GM12872 (cell line): ENCODE measurements around the gene KIAA1217.

Experiments
- TF ChIP-seq, protein P1 (sequence below): IDR thresholded peaks from 3 replicates; pipeline ENCODE4 v1.5.1; 2011; ENCODE audit warnings: low read depth, mild to moderate bottlenecking, low read length, moderate library complexity; ENCODE audit not compliant: insufficient read depth

KIAA1217 gene

DNA sequence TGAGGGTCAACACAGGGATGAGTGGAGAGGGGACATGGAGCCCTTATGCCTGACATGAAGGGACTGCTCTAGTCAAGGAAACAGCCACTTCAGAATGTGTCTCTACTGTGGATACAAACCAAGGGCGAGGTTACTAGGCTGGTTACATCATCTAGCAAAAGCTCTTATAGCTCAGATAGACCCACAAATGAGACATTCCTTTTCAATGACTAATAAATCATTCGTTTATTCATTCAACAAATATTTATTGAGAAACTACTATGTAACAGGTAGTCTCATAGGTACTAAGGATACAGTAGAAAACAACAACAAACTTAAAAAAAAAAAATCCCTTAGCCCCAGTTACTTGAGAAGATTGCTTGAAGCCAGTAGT lies 219.5 kb downstream of the KIAA1217 start:
- TF ChIP-seq, protein P1, sequence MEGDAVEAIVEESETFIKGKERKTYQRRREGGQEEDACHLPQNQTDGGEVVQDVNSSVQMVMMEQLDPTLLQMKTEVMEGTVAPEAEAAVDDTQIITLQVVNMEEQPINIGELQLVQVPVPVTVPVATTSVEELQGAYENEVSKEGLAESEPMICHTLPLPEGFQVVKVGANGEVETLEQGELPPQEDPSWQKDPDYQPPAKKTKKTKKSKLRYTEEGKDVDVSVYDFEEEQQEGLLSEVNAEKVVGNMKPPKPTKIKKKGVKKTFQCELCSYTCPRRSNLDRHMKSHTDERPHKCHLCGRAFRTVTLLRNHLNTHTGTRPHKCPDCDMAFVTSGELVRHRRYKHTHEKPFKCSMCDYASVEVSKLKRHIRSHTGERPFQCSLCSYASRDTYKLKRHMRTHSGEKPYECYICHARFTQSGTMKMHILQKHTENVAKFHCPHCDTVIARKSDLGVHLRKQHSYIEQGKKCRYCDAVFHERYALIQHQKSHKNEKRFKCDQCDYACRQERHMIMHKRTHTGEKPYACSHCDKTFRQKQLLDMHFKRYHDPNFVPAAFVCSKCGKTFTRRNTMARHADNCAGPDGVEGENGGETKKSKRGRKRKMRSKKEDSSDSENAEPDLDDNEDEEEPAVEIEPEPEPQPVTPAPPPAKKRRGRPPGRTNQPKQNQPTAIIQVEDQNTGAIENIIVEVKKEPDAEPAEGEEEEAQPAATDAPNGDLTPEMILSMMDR: no peak

DNA sequence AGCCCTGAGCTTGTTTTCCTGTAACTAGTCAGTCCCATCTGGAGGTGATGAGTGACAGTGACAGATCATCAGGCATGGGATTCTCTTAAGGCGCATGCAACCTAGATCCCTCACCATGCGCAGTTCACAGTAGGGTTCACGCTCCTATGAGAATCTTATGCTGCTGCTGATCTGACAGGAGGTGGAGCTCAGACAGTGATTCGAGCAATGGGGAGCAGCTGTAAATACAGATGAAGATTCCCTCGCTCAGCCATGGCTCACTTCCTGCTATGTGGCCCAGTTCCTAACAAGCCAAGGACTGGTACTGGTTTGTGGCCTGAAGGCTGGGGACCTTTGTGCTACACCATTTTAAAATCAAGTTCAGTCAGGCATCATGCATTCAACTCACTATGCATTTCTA lies 221.7 kb downstream of the KIAA1217 start:
- TF ChIP-seq, protein P1: no peak

DNA sequence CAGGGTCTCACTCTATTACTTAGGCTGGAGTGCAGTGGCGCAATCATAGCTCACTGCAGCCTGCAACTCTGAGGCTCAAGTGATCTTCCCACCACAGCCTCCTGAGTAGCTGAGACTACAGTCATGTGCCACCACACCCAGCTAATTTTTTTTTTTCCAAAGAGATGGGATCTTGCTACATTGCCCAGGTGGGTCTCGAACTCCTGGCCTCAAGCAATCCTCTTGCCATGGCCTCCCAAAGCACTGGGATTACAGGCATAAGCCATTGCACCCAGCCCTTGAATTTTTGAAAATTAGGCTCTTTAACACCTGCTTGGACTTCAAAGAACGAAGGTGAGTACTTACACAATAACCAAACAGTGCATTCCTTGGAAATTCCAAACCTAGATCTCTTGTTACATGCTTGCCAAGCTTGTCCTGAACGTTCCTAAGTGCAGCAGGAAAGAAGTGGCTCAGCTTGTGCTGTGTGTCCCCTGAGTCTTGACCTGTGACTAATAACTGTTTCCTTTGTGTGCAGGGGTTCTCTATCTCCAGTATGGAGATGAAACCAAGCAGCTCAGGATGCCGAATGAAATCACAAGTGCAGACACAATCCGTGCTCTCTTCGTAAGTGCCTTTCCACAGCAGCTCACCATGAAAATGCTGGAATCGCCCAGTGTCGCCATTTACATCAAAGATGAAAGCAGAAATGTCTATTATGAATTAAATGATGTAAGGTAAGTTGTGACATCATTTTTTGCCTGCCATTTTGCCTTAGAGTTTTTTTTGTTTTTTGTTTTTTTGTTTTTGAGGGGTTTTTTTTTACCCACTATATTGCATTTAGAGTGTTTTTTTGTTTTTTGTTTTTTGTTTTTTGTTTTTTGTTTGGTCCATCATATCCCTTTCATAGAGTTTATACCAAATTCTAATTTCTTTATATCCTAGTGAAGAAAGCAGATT lies 223.8 kb downstream of the KIAA1217 start:
- TF ChIP-seq, protein P1: no peak

DNA sequence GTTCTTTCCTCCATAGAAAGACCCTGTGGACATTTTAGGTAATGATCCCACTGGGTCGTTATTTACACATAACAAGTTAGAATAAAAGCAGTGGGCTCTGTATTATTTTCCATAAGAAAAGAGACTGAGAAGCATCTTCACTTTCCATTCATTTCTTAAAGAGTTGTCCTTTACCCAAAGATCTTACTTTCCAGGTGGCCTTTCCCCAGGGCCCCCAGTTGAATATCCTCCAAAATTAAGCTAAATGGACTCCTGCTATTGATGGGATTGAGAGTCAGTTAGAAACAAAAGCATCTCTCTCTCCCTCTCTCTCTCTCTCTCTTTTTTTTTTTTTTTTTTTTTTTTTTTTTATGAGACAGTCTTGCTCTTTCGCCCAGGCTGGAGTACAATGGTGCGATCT lies 224.8 kb downstream of the KIAA1217 start:
- TF ChIP-seq, protein P1: no peak

DNA sequence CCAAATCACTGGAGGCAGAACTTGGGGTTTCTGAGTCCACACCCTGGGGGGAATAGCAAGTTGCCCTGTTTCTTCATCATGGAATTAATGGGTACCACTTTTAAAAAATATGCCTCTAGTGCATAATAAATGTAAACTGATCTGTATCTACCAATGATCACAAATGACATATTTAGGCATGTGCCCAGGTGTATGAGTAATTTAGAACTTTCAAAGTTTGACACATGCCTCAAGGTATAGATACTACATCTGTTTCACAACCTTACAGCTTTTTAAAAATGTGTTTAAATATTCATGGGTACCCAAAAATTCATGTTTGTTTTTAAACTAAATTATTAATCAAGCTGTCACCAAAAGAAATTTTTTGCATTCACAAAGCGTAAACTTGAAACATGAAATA lies 226.0 kb downstream of the KIAA1217 start:
- TF ChIP-seq, protein P1: no peak

DNA sequence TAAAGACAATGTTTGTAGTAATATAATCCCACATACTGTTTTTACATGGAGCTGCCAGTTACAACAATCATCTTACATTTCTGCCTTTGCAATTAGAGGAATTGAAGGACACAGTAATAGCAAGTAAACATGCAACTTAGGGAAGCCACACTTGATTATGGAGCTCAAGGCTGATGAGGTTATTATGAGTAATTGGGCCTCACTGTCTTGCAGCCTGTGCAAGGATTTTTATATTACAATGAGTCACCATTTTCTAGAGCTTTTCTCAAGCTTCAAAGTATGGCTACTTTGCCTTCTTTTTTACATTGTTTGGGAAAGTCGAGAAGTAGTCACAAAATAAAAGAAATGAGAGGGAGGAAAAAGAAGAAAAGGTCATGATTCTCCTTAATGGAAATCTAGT lies 226.4 kb downstream of the KIAA1217 start:
- TF ChIP-seq, protein P1: no peak

DNA sequence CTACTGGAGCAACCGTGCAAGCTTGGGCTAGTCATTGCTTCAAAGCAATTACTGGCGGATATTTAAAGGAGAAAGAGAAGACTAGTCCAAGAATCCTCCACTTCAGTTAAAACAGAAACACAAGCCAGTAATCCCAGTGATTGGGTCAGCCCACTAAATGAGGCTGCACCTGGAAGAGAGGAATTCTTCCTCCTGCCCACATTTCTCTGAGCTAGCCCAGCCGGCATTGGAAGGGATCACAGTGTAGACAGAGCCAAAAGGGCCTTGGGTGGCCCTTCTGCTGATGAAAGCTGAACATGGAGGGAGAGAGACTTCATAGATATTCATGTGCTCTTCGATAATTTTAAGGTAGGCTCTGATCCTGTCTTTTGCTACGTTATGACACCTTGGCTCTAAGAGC lies 228.4 kb downstream of the KIAA1217 start:
- TF ChIP-seq, protein P1: no peak
